GM18519 (cell line): ENCODE results near the gene ZNF101.

Source experiments
- ATAC-seq: cut with Tn5 transposase; IDR thresholded peaks from one replicate; pipeline ENCODE4 v1.9.1; 2021; ENCODE audit warnings: mild to moderate bottlenecking, moderate library complexity; ENCODE audit not compliant: unreplicated experiment, low FRiP score

ZNF101 gene

GRCh38 chr19:19704836-19705235, 36.2 kb downstream of the ZNF101 start:
- no peak for ATAC-seq

DNA sequence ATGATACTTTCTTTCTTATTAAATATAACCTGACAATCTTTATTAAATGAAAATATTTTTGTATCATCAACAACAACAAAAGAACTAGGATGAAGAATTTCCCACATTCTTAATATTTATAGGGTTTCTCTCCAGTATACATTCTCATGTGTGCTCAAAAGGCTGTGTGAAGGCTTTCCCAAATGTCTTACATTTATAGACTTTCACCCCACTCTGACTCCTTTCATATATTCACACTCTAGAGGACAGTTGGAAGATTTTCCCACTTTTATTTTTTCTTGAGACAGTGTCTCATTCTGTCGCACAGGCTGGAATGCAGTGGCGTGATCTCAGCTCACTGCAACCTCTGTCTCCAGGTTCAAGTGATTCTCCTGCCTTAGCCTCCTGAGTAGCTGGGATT, 41.9 kb downstream of the ZNF101 start:
- ATAC-seq: no peak

GRCh38 chr19:19711306-19711933, 42.8 kb downstream of the ZNF101 start:
- ATAC-seq: no peak

GRCh38 chr19:19711934-19712828, 43.5 kb downstream of the ZNF101 start:
- ATAC-seq: no peak

- ATAC-seq: no peak
Observed at GRCh38 chr19:19719798-19720197, 51.2 kb downstream of the ZNF101 start.

DNA sequence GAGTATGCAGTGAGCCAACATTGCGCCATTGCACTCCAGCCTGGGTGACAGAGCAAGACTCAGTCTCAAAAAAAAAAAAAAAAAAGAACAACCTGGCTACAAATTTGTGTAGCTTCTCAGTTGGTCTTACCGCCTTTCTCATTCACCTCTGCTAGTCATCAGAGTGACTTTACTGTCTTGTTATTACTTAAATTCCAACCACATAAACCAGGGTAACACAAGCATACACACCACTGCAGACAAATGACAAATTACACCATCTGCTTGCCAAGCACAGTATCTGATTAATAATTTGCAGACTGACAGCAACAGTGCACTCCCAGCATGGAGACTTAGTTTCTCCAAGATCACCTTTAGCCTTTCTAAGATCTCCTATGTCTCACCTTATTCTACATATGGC, 53.3 kb downstream of the ZNF101 start:
- ATAC-seq: no peak

DNA sequence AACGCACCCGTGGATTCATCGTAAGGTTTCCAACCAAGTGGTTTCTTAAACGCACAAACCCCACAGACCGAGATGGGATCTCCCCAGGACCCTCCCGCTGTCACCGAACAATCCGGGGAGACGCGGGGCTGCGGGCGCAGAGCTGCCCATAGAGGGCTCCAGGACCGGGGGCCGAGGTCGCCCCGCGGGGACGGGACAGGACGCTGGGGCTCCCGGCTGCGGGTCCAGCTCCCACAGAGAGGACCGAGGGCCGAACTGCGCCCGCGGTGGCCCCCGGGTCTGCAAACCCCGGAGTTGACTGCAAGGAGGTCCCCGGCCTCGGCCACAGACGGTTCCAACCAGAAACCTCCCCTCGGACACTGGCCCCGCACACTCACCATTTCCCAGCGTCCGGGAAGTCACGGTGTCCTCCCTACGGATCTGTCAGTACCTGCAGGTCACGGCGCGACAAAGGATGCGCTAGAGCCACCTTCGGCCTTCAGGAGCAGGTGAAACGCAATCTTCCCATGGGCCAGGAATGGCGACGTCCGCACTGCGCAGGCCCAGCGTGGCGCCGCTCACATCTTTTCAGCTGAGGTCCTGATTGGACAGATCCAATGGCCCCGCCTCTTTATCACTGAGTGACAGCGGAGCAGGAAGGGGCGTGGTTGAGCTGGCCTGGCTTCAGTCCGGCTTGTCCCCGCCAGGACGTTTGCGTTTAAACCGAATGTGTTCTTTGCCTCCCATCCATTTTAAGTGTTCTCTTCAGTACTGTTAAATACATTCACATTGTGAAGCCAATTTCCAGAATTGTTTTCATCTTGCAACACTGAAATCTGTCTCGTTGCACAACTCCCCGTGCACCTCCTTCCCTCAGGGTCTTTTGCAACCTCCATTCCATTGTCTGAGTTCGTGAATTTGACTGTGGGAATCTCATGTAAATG, 64.2 kb downstream of the ZNF101 start, which contains the start of gene ZNF14:
TSS of gene ZNF14 (minus strand) at position 534 of the 923 bp plus-strand sequence. CDS start at position 380, 154 bp downstream.
- peak; percentile 97 for ATAC-seq
